ENCODE results near the gene RPS6KA5. TPM values are rescaled to one million over a fixed set of nuclear protein-coding genes. Genes with fewer than 3 reads are reported as not detected.

Gene RPS6KA5
- total RNA-seq, 1 experiment from 2014 or later = 24.2 TPM

DNA sequence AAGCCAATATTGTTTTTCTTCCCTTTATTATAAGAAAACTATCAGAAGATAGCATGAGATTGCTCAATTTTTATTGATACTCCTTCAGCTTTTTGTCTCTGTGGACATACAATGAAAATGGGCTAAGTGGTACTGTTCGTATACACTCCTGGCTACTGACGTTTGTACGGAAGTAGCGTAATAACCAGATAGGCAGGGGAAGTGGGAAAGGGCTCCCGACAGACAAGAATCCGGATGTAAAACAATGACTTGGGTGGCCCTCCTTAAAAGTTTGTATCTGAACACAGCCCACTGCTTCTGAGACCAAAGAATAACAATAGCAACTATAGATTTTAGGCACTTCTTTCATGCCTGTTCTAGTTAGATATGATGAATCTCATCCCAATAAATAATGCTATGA is 99.6 kb downstream of the RPS6KA5 start:
- Histone ChIP-seq H3K9me2 (ENCODE audit: insufficient read depth) (no peaks in the 10 kb centered on the region), H2AFZ (ENCODE audit: low read depth, low read length, poor library complexity, severe bottlenecking) (no peak overlapping the region), H3K9ac (ENCODE audit: low read length) (no peak overlapping the region), H3K27me3 (ENCODE audit: insufficient read depth, low read length) (no peaks in the 10 kb centered on the region), H3K36me3 (ENCODE audit: control insufficient read depth in 1 of 2, insufficient read depth in 2 of 2, low read length in 2 of 2) (peaks cover 0 to 5% of the 10 kb centered on the region in 2 experiments; a peak in 1 of 4 replicates), H3K79me2 (ENCODE audit: insufficient read depth, low read length) (no peaks in the 10 kb centered on the region), H3K4me1 (ENCODE audit: control insufficient read depth in 1 of 2, insufficient read depth in 2 of 2, low read length in 2 of 2) (peaks cover 0 to 10% of the 10 kb centered on the region in 2 experiments; a peak in 2 of 4 replicates), H4K20me1 (ENCODE audit: insufficient read depth) (no peaks in the 10 kb centered on the region), H3K4me2 (ENCODE audit: low read length) (no peak overlapping the region), H3K27ac (ENCODE audit: low read depth, low read length) (no peak overlapping the region), H3K9me3 (ENCODE audit: control insufficient read depth in 1 of 2, insufficient read depth in 1 of 2, low read depth in 1 of 2, low read length in 2 of 2) (peaks cover 4 to 5% of the 10 kb centered on the region in 2 experiments; a peak in 3 of 4 replicates), H3K4me3 (replicated peaks in 1 of 2; ENCODE audit: low read depth in 1 of 2, low read length in 2 of 2) (no peak overlapping the region)
- no TSS peak for BruUV-seq (replicated peaks)
- no peak for TF ChIP-seq SIN3A (IDR thresholded peaks at IDR 0.05; ENCODE audit: low read depth)
- TF ChIP-seq SRF (IDR thresholded peaks at IDR 0.05; ENCODE audit: low read depth) = no peak
- TF ChIP-seq CBX3 (IDR thresholded peaks at IDR 0.05; ENCODE audit: low read depth) = no peak
- no peak for TF ChIP-seq POLR2A (IDR thresholded peaks at IDR 0.05; ENCODE audit: borderline replicate concordance, extremely low read depth, insufficient read depth, insufficient read length)
- no peak for TF ChIP-seq RAD21 (IDR thresholded peaks at IDR 0.05; ENCODE audit: low read depth)
- TF ChIP-seq ZFX (IDR thresholded peaks at IDR 0.05) = no peak
- TF ChIP-seq, protein P1, sequence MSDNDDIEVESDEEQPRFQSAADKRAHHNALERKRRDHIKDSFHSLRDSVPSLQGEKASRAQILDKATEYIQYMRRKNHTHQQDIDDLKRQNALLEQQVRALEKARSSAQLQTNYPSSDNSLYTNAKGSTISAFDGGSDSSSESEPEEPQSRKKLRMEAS (IDR thresholded peaks at IDR 0.05) = no peak
- no peak for TF ChIP-seq YY1 (IDR thresholded peaks at IDR 0.05; ENCODE audit: extremely low read depth, insufficient replicate concordance, low read depth, low read length)
- no peak for TF ChIP-seq ELF1 (IDR thresholded peaks at IDR 0.05; ENCODE audit: borderline replicate concordance, low read depth)
- TF ChIP-seq FOSL1 (IDR thresholded peaks at IDR 0.05; ENCODE audit: low read depth) = no peak
- TF ChIP-seq, protein P2, sequence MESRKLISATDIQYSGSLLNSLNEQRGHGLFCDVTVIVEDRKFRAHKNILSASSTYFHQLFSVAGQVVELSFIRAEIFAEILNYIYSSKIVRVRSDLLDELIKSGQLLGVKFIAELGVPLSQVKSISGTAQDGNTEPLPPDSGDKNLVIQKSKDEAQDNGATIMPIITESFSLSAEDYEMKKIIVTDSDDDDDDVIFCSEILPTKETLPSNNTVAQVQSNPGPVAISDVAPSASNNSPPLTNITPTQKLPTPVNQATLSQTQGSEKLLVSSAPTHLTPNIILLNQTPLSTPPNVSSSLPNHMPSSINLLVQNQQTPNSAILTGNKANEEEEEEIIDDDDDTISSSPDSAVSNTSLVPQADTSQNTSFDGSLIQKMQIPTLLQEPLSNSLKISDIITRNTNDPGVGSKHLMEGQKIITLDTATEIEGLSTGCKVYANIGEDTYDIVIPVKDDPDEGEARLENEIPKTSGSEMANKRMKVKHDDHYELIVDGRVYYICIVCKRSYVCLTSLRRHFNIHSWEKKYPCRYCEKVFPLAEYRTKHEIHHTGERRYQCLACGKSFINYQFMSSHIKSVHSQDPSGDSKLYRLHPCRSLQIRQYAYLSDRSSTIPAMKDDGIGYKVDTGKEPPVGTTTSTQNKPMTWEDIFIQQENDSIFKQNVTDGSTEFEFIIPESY (IDR thresholded peaks at IDR 0.05; ENCODE audit: extremely low read depth, insufficient replicate concordance, low read length) = no peak
- no peak for TF ChIP-seq SP1 (IDR thresholded peaks at IDR 0.05; ENCODE audit: low read depth)
- no peak for TF ChIP-seq EGR1 (IDR thresholded peaks at IDR 0.05; ENCODE audit: low read depth)
- TF ChIP-seq, protein P3, sequence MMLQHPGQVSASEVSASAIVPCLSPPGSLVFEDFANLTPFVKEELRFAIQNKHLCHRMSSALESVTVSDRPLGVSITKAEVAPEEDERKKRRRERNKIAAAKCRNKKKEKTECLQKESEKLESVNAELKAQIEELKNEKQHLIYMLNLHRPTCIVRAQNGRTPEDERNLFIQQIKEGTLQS (IDR thresholded peaks at IDR 0.05) = no peak
- TF ChIP-seq EZH2phosphoT487 (IDR thresholded peaks at IDR 0.05; ENCODE audit: borderline replicate concordance) = no peak
- TF ChIP-seq TCF7L2 (IDR thresholded peaks at IDR 0.05; ENCODE audit: borderline replicate concordance, extremely low read depth, insufficient read depth, insufficient read length) = no peak
- TF ChIP-seq, protein P4, sequence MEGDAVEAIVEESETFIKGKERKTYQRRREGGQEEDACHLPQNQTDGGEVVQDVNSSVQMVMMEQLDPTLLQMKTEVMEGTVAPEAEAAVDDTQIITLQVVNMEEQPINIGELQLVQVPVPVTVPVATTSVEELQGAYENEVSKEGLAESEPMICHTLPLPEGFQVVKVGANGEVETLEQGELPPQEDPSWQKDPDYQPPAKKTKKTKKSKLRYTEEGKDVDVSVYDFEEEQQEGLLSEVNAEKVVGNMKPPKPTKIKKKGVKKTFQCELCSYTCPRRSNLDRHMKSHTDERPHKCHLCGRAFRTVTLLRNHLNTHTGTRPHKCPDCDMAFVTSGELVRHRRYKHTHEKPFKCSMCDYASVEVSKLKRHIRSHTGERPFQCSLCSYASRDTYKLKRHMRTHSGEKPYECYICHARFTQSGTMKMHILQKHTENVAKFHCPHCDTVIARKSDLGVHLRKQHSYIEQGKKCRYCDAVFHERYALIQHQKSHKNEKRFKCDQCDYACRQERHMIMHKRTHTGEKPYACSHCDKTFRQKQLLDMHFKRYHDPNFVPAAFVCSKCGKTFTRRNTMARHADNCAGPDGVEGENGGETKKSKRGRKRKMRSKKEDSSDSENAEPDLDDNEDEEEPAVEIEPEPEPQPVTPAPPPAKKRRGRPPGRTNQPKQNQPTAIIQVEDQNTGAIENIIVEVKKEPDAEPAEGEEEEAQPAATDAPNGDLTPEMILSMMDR (IDR thresholded peaks at IDR 0.05 in 2 of 3, conservative IDR thresholded peaks at IDR 0.05 in 1 of 3; ENCODE audit: borderline replicate concordance in 1 of 3, insufficient read depth in 1 of 3, low read depth in 2 of 3, low read length in 2 of 3) = no peak
- TF ChIP-seq, protein P5, sequence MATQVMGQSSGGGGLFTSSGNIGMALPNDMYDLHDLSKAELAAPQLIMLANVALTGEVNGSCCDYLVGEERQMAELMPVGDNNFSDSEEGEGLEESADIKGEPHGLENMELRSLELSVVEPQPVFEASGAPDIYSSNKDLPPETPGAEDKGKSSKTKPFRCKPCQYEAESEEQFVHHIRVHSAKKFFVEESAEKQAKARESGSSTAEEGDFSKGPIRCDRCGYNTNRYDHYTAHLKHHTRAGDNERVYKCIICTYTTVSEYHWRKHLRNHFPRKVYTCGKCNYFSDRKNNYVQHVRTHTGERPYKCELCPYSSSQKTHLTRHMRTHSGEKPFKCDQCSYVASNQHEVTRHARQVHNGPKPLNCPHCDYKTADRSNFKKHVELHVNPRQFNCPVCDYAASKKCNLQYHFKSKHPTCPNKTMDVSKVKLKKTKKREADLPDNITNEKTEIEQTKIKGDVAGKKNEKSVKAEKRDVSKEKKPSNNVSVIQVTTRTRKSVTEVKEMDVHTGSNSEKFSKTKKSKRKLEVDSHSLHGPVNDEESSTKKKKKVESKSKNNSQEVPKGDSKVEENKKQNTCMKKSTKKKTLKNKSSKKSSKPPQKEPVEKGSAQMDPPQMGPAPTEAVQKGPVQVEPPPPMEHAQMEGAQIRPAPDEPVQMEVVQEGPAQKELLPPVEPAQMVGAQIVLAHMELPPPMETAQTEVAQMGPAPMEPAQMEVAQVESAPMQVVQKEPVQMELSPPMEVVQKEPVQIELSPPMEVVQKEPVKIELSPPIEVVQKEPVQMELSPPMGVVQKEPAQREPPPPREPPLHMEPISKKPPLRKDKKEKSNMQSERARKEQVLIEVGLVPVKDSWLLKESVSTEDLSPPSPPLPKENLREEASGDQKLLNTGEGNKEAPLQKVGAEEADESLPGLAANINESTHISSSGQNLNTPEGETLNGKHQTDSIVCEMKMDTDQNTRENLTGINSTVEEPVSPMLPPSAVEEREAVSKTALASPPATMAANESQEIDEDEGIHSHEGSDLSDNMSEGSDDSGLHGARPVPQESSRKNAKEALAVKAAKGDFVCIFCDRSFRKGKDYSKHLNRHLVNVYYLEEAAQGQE (IDR thresholded peaks at IDR 0.05; ENCODE audit: low read depth) = no peak
- TF ChIP-seq ZNF274 (IDR thresholded peaks at IDR 0.05; ENCODE audit: low read depth, low read length) = no peak
- no peak for TF ChIP-seq CEBPB (IDR thresholded peaks at IDR 0.05; ENCODE audit: low read depth)
- CTCF ChIA-PET = no interaction called here
- ATAC-seq = no peak
- RAD21 ChIA-PET (ENCODE audit: low non-redundant PET in 1 of 2, low total read pairs in 2 of 2, uncharacterized antibody in 2 of 2, unreplicated experiment in 2 of 2) = no interaction called here
- intact Hi-C loops (cut with micrococcal nuclease) = no loop called here
- no peak for DNase-seq (ENCODE audit: low read depth, low spot score)
- POLR2A ChIA-PET = no interaction called here

Measured in HCT116 (cell line).